ENCODE data around the gene IFI16.

IFI16 gene

GRCh38 chr1:159066108-159066507 is 56.4 kb downstream of the IFI16 start:
- no peak for ATAC-seq
- Mint-ChIP-seq H3K4me3 (no peak overlapping the region), H3K4me1 (peaks cover 71% of the 10 kb centered on the region), H3K27ac (peak overlapping the region; percentile 98), H3K9me3 (no peaks in the 10 kb centered on the region), H3K36me3 (peaks cover 50% of the 10 kb centered on the region), H3K27me3 (no peaks in the 10 kb centered on the region)

- Mint-ChIP-seq H3K27ac (peak overlapping the region; percentile 98), H3K36me3 (peaks cover 48% of the 10 kb centered on the region), H3K4me1 (peaks cover 84% of the 10 kb centered on the region), H3K27me3 (no peaks in the 10 kb centered on the region), H3K4me3 (peak overlapping the region; percentile 52), H3K9me3 (no peaks in the 10 kb centered on the region)
- peak; percentile 95 for ATAC-seq
Observed at GRCh38 chr1:159067699-159068621, 58.3 kb downstream of the IFI16 start.

- Mint-ChIP-seq H3K4me1 (peaks cover 87% of the 10 kb centered on the region), H3K27me3 (no peaks in the 10 kb centered on the region), H3K36me3 (peaks cover 42% of the 10 kb centered on the region), H3K9me3 (no peaks in the 10 kb centered on the region), H3K27ac (peak overlapping the region; percentile 98), H3K4me3 (no peak overlapping the region)
- no peak for ATAC-seq
Observed at GRCh38 chr1:159068886-159069285, 59.2 kb downstream of the IFI16 start.

- ATAC-seq: no peak
- peaks cover 73% of the 10 kb centered on the region for H3K4me1 Mint-ChIP-seq
- H3K27ac Mint-ChIP-seq: peak overlapping the region; percentile 98
- H3K9me3 Mint-ChIP-seq: no peaks in the 10 kb centered on the region
- peak overlapping the region; percentile 62 for H3K4me3 Mint-ChIP-seq
- peaks cover 26% of the 10 kb centered on the region for H3K36me3 Mint-ChIP-seq
- H3K27me3 Mint-ChIP-seq: no peaks in the 10 kb centered on the region
Observed at GRCh38 chr1:159071970-159072582, 62.4 kb downstream of the IFI16 start.

GRCh38 chr1:159076438-159077119 is 66.9 kb downstream of the IFI16 start, which contains the start of gene AIM2:
TSS of gene AIM2 (minus strand) at chr1:159076766. CDS start at chr1:159073499, 3,267 bp downstream.
- peak within 1 kb of the TSS; percentile 98 for H3K27ac Mint-ChIP-seq
- H3K4me1 Mint-ChIP-seq: peaks cover 43% of the 10 kb centered on the region
- peak within 1 kb of the TSS; percentile 92 for H3K4me3 Mint-ChIP-seq
- peak; percentile 95 for ATAC-seq
- peaks cover 10% of the 10 kb centered on the region for H3K36me3 Mint-ChIP-seq
- no peaks in the 10 kb centered on the region for H3K27me3 Mint-ChIP-seq
- H3K9me3 Mint-ChIP-seq: no peaks in the 10 kb centered on the region

GRCh38 chr1:159077120-159077961 is 67.6 kb downstream of the IFI16 start:
- Mint-ChIP-seq H3K36me3 (peaks cover 7% of the 10 kb centered on the region), H3K9me3 (no peaks in the 10 kb centered on the region), H3K27me3 (no peaks in the 10 kb centered on the region), H3K4me3 (peak overlapping the region; percentile 92), H3K27ac (peak overlapping the region; percentile 98), H3K4me1 (peaks cover 35% of the 10 kb centered on the region)
- ATAC-seq: peak; percentile 91

- no peak overlapping the region for H3K4me3 Mint-ChIP-seq
- no peaks in the 10 kb centered on the region for H3K9me3 Mint-ChIP-seq
- ATAC-seq: no peak
- peaks cover 19% of the 10 kb centered on the region for H3K4me1 Mint-ChIP-seq
- no peaks in the 10 kb centered on the region for H3K36me3 Mint-ChIP-seq
- no peaks in the 10 kb centered on the region for H3K27me3 Mint-ChIP-seq
- H3K27ac Mint-ChIP-seq: peak overlapping the region; percentile 11
Observed at GRCh38 chr1:159079525-159079924, 69.8 kb downstream of the IFI16 start.

GRCh38 chr1:159081626-159082025 is 71.9 kb downstream of the IFI16 start:
- Mint-ChIP-seq H3K27ac (no peak overlapping the region), H3K27me3 (no peaks in the 10 kb centered on the region), H3K36me3 (no peaks in the 10 kb centered on the region), H3K4me1 (peaks cover 19% of the 10 kb centered on the region), H3K4me3 (no peak overlapping the region), H3K9me3 (no peaks in the 10 kb centered on the region)
- no peak for ATAC-seq

- Mint-ChIP-seq H3K4me1 (peaks cover 8% of the 10 kb centered on the region), H3K27ac (no peak overlapping the region), H3K36me3 (no peaks in the 10 kb centered on the region), H3K27me3 (no peaks in the 10 kb centered on the region), H3K9me3 (no peaks in the 10 kb centered on the region), H3K4me3 (no peak overlapping the region)
- ATAC-seq: no peak
Observed at GRCh38 chr1:159083013-159083412, 73.3 kb downstream of the IFI16 start.

GRCh38 chr1:159084152-159084551 is 74.4 kb downstream of the IFI16 start:
- H3K27me3 Mint-ChIP-seq: no peaks in the 10 kb centered on the region
- no peak for ATAC-seq
- no peak overlapping the region for H3K27ac Mint-ChIP-seq
- no peaks in the 10 kb centered on the region for H3K36me3 Mint-ChIP-seq
- H3K4me1 Mint-ChIP-seq: peaks cover 14% of the 10 kb centered on the region
- no peaks in the 10 kb centered on the region for H3K9me3 Mint-ChIP-seq
- no peak overlapping the region for H3K4me3 Mint-ChIP-seq

GRCh38 chr1:159084867-159085266 is 75.2 kb downstream of the IFI16 start:
- H3K4me3 Mint-ChIP-seq: no peak overlapping the region
- H3K36me3 Mint-ChIP-seq: no peaks in the 10 kb centered on the region
- peaks cover 19% of the 10 kb centered on the region for H3K4me1 Mint-ChIP-seq
- no peak for ATAC-seq
- no peaks in the 10 kb centered on the region for H3K27me3 Mint-ChIP-seq
- H3K27ac Mint-ChIP-seq: no peak overlapping the region
- H3K9me3 Mint-ChIP-seq: no peaks in the 10 kb centered on the region

GRCh38 chr1:159088050-159088449 is 78.3 kb downstream of the IFI16 start:
- no peaks in the 10 kb centered on the region for H3K27me3 Mint-ChIP-seq
- peak overlapping the region; percentile 34 for H3K27ac Mint-ChIP-seq
- H3K9me3 Mint-ChIP-seq: no peaks in the 10 kb centered on the region
- no peaks in the 10 kb centered on the region for H3K36me3 Mint-ChIP-seq
- no peak overlapping the region for H3K4me3 Mint-ChIP-seq
- ATAC-seq: no peak
- H3K4me1 Mint-ChIP-seq: peaks cover 20% of the 10 kb centered on the region

- Mint-ChIP-seq H3K9me3 (no peaks in the 10 kb centered on the region), H3K4me3 (no peak overlapping the region), H3K27ac (peak overlapping the region; percentile 34), H3K36me3 (no peaks in the 10 kb centered on the region), H3K27me3 (no peaks in the 10 kb centered on the region), H3K4me1 (peaks cover 20% of the 10 kb centered on the region)
- peak; percentile 84 for ATAC-seq
Observed at GRCh38 chr1:159088546-159089183, 79.0 kb downstream of the IFI16 start.

GRCh38 chr1:159089184-159089791 is 79.6 kb downstream of the IFI16 start:
- Mint-ChIP-seq H3K4me1 (peaks cover 20% of the 10 kb centered on the region), H3K4me3 (no peak overlapping the region), H3K27ac (peak overlapping the region; percentile 40), H3K27me3 (no peaks in the 10 kb centered on the region), H3K9me3 (no peaks in the 10 kb centered on the region), H3K36me3 (no peaks in the 10 kb centered on the region)
- no peak for ATAC-seq

All from stimulated activated memory B cell treated with anti-CD40 and anti-IgM and Interleukin-4, amounts not matched to agents 10 μg/mL and 1 μg/mL and 100 μg/mL, for 72 hours (primary cell).